GM21529 (cell line): ENCODE data around the gene TMEM245.
A peak's percentile ranks its signal among the peaks of the same experiment; 100 is the strongest.

Experiments used
- ATAC-seq: cut with Tn5 transposase; IDR thresholded peaks from one replicate; pipeline ENCODE4 v1.9.1; 2021; ENCODE audit not compliant: unreplicated experiment

TMEM245 gene

GRCh38 chr9:109107402-109108240, 12.1 kb downstream of the TMEM245 start:
- ATAC-seq = no peak

GRCh38 chr9:109101810-109102209, 17.9 kb downstream of the TMEM245 start:
- peak; percentile 87 for ATAC-seq

- ATAC-seq = no peak
Observed at GRCh38 chr9:109101202-109101595, 18.5 kb downstream of the TMEM245 start.

GRCh38 chr9:109100543-109101201, 19.1 kb downstream of the TMEM245 start:
- no peak for ATAC-seq

- ATAC-seq = no peak
Observed at GRCh38 chr9:109098960-109099308, 20.8 kb downstream of the TMEM245 start.

- ATAC-seq = peak; percentile 45
Observed at GRCh38 chr9:109098171-109098959, 21.4 kb downstream of the TMEM245 start.

- ATAC-seq = no peak
Observed at GRCh38 chr9:109097146-109097545, 22.6 kb downstream of the TMEM245 start.

- no peak for ATAC-seq
Observed at GRCh38 chr9:109095321-109095720, 24.4 kb downstream of the TMEM245 start.

GRCh38 chr9:109094268-109094667, 25.5 kb downstream of the TMEM245 start:
- no peak for ATAC-seq

GRCh38 chr9:109092587-109092986, 27.2 kb downstream of the TMEM245 start:
- no peak for ATAC-seq

- ATAC-seq = no peak
Observed at GRCh38 chr9:109092051-109092580, 27.6 kb downstream of the TMEM245 start.

GRCh38 chr9:109088221-109088620, 31.5 kb downstream of the TMEM245 start:
- ATAC-seq = no peak

GRCh38 chr9:109087795-109088194, 32.0 kb downstream of the TMEM245 start:
- no peak for ATAC-seq

GRCh38 chr9:109086221-109086620, 33.5 kb downstream of the TMEM245 start:
- ATAC-seq = peak; percentile 84

- ATAC-seq = no peak
Observed at GRCh38 chr9:109085510-109085909, 34.2 kb downstream of the TMEM245 start.

GRCh38 chr9:109083813-109084405, 35.8 kb downstream of the TMEM245 start:
- no peak for ATAC-seq

- ATAC-seq = no peak
Observed at GRCh38 chr9:109083141-109083540, 36.6 kb downstream of the TMEM245 start.

GRCh38 chr9:109082091-109082620, 37.6 kb downstream of the TMEM245 start:
- no peak for ATAC-seq

GRCh38 chr9:109074236-109074889, 45.4 kb downstream of the TMEM245 start:
- ATAC-seq = no peak

- ATAC-seq = no peak
Observed at GRCh38 chr9:109072821-109073435, 46.8 kb downstream of the TMEM245 start.
